ENCODE results near the gene PLTP. TPM values are rescaled to one million over a fixed set of nuclear protein-coding genes. Genes with fewer than 3 reads are reported as not detected.
A peak's percentile ranks its signal among the peaks of the same experiment; 100 is the strongest.

PLTP gene
- total RNA-seq, 1 experiment from 2014 or later: 0.16 TPM

GRCh38 chr20:45921337-45922189 lies 9.6 kb upstream of the PLTP start:
- no peak for DNase-seq (ENCODE audit: low read depth)

DNA sequence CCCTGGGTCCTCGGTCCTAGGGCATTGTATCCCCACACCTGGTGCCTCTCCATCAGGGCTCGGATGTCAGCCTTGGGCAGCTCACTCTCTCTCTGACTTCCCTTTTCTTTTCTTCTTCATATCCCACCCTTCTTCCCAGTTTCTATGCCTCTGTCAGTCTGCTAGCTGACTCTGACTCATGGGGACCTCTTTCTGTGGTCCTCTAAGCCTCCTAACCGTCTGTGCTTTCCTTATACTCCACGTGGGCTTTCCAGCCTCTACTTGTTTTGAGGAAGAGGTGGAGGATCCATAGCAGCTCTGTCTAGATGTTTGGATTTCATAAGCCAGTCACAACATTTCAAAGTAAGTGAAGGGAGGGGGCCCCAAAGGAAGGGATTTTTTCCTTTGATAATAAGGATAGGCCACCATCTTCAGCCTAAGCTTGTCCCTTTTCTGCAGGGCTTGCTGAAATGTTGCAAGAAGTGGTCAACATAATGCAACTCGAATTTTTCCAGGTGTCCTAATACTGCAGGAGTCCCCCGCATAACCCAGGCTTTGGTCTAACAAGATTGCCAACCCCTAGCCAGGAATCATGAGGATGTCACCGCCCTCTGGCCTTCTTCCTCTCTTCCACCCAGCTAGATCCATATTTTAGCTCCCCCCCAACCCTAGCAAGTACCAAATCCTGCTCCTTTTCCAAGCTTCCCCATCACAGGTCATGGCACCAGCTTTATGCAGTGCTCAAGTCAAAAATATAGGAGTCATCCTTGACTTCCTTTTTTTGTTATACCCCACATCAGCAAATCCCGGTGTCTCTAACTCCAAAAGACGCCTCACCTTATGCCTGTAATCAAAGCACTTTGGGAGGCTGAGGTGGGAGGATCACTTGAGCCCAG lies 8.7 kb upstream of the PLTP start:
- DNase-seq (ENCODE audit: low read depth): no peak

DNA sequence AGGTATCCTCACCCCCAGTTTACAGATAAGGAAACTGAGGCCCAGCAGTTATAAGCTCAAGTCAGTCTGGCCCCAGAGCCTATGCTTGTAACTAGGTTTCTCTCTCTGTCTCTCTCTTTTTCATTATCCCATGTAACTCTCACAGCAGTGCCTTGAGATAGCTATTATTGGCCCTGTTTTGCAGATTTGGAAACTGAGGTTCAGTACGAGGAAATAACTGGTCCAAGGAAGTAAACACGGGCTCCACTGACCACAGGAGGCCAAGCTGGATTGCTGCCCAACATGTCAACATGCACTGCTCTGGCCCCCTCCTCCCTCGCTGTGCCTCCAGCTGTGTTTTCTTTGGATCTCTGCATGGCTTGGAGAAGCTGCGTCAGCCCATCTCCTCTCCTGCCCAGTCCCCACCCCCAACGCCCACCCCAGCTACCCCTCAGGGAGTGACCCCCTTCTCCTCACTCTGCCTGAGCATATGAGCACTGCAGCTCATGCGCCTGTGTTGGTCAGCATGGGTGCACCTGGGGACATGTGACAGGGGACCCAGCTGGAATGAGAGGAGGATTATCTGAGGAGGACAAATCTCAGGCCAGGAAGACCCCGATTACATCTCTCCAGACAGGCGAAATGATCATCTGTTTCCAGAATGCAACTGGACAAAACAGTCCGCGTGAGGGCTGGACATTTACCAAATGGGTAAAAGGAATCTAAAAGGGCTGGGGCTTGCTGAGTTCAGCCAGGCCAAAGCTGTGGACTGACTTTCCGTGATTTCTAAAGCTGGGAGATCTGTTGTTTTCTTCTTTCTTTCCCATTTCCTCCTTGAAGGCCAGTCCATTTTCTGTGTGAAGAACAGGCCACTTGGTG lies 7.8 kb upstream of the PLTP start:
- no peak for DNase-seq (ENCODE audit: low read depth)

DNA sequence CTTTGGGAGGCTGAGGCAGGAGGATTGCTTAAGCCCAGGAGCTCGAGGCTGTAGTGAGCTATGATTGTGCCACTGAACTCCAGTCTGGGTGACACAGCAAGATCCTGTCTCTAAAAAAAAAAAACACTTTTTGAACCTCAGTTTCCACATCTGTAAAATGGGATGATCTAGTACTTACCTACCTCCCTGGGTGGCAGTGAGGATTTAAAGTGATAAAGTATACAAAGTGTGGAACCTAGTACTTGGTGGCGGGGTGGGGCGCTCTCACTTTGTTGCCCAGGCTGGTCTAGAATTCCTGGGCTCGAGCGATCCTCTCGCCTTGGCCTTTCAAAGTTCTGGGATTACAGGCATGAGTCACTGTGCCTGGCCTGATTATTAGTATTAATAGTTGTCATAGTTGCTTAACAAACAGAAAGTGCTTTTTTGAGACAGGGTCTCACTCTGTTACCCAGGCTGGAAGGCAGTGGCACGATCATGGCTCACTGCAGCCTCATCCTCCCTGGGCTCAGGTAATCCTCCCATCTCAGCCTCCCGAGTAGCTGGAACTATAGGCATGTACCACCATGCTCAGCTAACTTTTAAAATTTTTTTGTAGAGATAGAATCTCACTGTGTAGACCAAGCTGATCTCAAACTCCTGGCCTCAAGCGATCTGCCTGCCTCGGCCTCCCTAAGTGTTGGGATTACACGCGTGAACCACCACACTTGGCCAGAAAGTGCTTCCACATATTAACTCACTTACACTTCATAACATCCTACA lies 7.0 kb upstream of the PLTP start:
- DNase-seq (ENCODE audit: low read depth): no peak

- no peak for DNase-seq (ENCODE audit: low read depth)
Observed at GRCh38 chr20:45918182-45918737, 6.3 kb upstream of the PLTP start.

- no peak for DNase-seq (ENCODE audit: low read depth)
Observed at GRCh38 chr20:45917790-45918141, 5.8 kb upstream of the PLTP start.

DNA sequence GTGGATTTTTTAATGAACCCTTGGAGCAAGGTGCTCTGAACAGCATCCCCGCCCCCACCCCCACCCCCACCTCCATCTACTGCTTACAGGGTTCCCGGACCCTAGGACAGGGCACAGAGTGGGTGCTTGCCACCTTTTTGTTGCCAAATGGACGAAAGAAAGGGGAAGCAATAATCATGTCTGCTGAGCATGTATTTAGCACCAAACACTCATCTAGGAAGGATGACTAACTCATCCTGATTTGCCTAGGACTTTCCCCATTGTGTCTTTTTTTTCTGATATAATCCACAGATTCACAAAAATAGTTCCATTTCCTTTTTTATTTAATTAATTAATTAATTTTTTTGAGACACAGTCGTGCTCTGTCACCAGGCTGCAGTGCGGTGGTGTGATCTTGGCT lies 1.2 kb upstream of the PLTP start:
- DNase-seq (ENCODE audit: low read depth): no peak

DNA sequence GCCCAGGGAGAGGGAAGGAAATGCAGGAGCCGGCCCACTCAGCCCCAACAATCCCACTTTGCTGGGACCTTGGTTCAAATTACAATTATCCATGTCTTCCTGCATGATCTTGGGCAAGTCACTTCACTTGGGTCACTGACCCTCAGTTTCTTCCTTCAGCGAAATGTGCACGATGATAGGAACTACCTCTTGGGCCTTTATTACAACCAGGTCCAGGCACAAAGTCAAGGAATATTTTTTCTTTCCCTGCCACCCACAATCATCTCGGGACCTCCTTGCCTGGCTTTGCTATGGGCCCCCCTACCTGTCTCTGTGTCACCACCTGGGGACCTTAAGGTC lies 358 bp upstream of the PLTP start:
- DNase-seq (ENCODE audit: low read depth): no peak

DNA sequence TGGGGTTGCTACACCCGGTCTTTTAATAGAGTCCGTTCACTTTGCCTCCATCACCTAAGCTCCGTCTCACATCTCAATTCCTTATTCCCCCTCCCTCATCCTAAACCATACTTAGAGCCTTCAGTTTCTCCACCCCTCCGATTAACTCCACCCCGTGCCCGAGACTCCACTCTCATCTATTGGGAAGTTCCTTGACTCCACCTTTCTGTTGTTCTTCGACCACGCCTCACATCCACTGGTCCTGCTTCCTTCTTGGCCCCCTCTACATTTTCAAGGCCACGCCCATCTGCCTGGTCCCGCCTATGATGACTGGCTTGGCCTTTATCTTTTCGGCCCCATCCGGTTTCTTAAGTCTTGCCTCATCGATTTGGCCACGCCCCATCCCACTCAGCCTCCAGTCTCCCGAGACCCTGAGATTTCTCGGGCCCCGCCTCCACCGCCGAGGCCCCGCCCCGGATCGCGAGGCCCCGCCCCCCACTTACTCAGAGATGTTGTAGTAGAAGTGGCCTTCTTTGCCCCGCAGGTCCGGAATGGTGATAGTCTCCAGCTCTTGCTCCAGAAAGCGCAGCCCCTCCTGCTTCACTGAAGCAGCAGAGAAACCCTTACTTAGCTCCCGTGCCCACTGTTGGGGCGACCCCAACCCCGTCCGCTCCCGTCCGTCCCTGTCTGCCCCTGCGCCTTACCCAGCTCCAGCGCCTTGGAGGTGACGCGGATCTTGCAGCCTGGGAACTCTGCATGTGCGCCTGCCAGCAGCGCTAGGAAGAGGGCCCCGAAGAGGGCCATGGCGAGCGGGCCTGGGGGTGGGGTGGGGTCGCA lies 1.1 kb downstream of the PLTP start:
- peak; percentile 85 for DNase-seq (ENCODE audit: low read depth)

- no peak for DNase-seq (ENCODE audit: low read depth)
Observed at GRCh38 chr20:45909817-45910669, 1.9 kb downstream of the PLTP start.

DNA sequence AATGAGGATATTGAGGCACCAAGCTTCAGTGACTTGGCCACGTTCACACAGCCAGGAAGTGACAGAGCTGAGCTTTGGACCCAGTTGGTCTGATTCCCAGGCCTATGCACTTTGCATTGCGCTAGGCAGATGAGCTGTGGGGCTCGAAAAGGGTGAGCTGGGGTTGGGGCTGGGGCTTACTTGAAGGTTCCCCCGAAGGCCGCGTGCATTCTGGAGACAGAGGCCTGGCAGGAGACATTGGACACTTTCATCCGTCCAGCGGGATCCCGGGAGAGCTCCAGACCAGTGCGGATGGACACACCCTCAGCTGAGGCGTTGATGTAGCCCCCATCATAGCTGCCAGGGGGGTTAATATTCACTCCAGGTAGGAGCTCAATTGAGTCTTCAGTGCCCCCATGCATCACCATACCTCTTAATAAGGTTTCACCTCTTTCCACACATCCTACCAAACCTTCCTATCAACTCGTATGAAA lies 2.6 kb downstream of the PLTP start:
- DNase-seq (ENCODE audit: low read depth): no peak

- DNase-seq (ENCODE audit: low read depth): no peak
Observed at GRCh38 chr20:45908084-45908483, 3.9 kb downstream of the PLTP start.

DNA sequence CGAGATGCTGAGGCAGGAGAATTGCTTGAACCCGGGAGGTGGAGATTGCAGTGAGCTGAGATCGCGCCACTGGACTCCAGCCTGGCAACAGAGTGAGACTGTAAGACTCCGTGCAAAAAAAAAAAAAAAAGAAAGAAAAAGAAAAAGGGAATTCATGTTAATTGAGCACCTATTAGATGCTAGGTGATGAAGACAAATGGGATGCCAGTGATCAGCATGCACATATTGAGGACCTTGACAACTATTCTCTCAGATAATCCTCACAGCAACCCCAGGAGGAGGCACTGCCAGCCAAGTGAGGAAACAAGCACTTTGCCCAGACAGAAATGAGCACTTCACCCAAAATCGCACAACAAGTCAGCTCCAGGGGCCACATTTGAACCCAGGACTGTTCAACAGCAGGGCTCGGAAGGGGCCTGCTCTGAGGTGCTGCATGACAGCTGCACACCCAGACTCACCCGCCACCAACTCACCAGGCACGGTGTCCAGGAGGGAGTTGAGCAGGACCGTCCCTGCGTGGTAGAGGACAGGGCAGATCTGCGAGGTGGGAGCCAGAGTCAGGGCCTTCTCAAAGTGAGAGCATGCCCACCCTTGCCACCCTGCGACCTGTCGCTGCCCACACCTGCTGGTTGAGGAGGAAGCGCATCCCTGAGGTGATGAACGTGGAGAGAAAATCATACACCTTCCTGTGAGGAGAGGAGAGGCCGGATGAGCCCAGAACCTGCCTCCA lies 4.6 kb downstream of the PLTP start:
- no peak for DNase-seq (ENCODE audit: low read depth)

- DNase-seq (ENCODE audit: low read depth): peak; percentile 79
Observed at GRCh38 chr20:45905505-45906079, 6.4 kb downstream of the PLTP start.

DNA sequence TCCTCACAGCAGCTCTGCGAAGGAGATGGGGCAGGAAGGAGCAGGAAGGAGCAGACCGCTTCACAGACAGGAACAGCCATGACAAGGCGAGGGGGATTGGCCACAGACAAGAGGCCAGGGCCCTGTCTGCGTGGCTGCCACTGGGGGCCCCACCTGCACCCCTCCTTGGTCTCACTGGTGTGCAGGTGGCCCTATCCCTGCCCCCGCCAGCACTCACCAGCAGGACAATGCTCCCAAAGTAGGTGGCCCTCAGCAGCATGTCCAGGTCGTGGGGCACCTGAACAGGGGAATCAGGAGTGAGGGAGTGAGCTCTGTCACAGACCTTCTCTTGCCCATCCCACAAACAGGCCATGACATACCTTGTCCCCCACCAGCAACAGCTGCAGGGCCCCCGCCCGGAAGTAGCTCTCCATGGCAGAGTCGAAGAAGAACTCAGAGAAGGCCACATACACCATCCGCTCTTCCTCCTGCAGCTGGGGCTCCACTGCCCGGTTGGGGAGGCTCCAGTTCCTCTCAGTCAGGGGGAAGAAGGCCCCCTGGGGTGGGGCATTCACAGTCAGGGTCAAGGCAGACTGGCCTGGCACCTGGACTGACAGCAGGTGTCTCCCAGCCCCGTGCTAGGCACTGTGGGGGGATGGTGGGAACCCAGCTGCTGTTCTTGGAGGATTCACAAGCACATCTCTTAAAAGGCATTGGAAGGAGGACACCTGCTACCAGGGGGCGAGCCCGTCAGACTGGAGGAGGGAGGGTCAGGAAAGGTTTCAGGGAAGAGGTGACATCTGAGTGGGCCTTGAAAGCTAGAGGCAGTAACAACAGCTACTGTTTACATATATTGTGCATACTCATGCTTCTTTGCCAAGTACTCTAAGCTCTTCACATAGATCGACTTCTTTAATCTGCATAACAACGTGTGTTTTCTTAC lies 7.1 kb downstream of the PLTP start:
- DNase-seq (ENCODE audit: low read depth): no peak

DNA sequence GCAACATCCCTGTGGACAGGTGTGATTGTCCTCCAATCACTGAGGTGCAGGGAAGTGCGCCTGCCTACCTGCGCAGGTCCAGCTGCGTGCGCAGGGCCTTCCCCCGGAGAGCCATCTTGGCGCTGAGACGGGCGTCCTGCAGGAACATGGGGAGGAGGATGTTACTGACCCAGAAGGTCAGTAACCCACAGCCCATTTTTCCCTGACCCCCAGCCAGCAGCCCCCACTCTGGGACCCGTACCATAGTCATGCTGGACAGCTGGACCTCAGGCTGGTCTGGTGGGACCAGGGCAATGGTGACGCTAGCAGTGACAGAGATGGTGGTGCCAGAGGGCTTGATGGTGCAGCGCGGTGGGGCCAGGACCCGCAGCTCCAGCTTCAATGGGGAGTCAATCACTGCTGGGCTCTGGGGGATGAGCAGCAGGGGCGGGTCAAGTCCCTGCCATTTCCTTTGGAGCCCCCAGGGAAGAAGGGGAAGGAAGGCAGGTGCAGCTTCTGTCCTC lies 9.7 kb downstream of the PLTP start:
- no peak for DNase-seq (ENCODE audit: low read depth)
